Stimulated activated CD4-positive, alpha-beta T cell treated with anti-CD3 and anti-CD28 coated beads, Interleukin-12 subunit alpha, Interleukin-12 subunit beta, amount 100 ng/mL, for 4 hours (primary cell): ENCODE results near the gene AP4M1.
"Not testable (repeated sequence)": the region's sequence is repeated elsewhere in the genome, so short reads cannot be mapped to it uniquely, and the experiment has no call there.

Experiments used
- DNase-seq: peaks from one replicate; pipeline ENCODE4 v3.0.0-alpha.2; 2020

AP4M1 gene

DNA sequence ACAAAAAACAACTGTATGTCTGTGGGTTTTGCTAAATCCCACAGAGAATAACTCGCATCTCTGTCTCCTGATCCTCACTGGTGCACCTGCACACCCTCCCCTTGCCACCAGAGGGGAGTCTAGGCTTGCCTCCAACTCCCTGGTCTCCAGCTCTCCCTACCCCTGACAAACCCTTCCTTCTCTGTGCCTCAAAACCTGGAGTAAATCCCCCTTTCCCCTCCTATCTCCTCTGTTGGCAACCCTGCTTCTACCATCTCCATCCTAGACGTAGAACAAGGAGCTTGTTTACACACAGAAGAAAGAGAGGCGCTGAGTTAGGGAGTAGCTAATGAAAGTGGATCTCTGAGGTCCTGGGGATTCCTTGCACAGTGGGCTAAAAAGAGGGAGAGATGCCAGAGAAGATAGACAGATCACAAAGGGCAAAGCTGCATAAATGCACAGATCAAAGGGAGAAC, 31.3 kb downstream of the AP4M1 start:
- peak; percentile 57 for DNase-seq

- DNase-seq = no peak
Observed at GRCh38 chr7:100137851-100138760, 36.7 kb downstream of the AP4M1 start.

DNA sequence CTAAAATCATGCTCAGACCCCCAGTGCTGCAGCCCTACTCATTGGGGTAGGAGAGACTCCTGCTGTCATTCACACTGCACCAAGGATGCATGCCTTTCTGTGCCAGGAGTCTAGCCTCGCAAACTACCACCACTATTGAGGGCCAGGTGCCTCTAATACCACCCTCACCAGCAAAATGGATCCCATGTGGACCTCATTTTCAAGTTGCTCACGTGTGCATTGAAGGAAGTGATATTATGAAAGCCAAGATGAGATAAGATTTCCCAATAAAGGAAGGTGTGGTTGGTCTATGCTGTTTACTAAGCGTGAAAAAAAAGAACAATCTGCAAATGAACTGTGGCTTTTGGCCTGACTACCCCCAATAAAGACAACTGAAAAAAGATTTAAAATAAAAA, 40.1 kb downstream of the AP4M1 start:
- DNase-seq = no peak

GRCh38 chr7:100142461-100142860, 41.0 kb downstream of the AP4M1 start:
- no peak for DNase-seq

- not testable (repeated sequence) for DNase-seq
Observed at GRCh38 chr7:100146350-100146749, 44.9 kb downstream of the AP4M1 start.

- DNase-seq = no peak
Observed at GRCh38 chr7:100147278-100147677, 45.8 kb downstream of the AP4M1 start.

- DNase-seq = no peak
Observed at GRCh38 chr7:100148225-100148558, 46.7 kb downstream of the AP4M1 start.

DNA sequence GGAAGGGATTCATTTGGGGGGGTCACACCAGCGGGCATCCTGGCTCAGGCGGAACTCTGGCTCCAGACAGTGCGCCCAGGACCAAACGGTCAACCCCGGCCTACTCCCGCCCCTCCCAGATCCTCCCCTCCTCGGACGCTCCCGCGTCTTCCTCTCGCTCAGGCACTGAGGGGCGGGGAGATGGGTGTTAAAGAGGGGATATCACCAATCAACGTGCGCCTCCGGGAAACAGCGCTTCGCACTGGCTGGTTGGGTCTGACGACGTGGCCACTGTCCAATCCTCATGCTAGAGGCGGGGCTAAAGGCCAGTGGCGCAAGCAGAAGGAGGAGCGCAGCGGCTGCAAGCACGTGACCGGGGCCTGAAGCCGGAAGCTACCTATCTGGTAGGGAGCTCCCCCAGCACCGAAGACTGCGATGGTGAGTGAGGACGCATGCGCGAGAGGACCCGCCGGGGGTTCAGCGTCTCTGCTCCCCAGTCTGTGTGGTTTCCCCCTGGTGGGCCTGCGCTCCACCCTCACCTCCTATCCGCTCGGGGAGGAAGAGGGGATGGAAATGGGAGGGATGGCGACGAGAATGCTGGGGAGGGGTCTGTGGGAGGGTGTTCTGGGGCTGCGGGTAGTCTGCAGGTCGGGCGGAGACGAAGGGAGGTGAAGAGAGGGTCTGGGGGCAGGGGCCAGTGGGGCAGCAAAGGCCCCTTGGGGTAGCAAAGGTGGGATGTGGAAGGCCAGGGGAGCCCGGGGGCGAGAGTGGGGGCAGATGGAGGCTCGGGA, 47.3 kb downstream of the AP4M1 start, which contains the start of gene LAMTOR4:
TSS of gene LAMTOR4 (plus strand) at position 360 of the 770 bp plus-strand sequence. CDS start at position 415, 55 bp downstream.
- peak; percentile 92 for DNase-seq

- no peak for DNase-seq
Observed at GRCh38 chr7:100152404-100152803, 51.0 kb downstream of the AP4M1 start.

GRCh38 chr7:100152937-100153666, 51.7 kb downstream of the AP4M1 start:
- no peak for DNase-seq

GRCh38 chr7:100153708-100154535, 52.5 kb downstream of the AP4M1 start:
- DNase-seq = no peak

- no peak for DNase-seq
Observed at GRCh38 chr7:100154651-100155491, 53.4 kb downstream of the AP4M1 start.

DNA sequence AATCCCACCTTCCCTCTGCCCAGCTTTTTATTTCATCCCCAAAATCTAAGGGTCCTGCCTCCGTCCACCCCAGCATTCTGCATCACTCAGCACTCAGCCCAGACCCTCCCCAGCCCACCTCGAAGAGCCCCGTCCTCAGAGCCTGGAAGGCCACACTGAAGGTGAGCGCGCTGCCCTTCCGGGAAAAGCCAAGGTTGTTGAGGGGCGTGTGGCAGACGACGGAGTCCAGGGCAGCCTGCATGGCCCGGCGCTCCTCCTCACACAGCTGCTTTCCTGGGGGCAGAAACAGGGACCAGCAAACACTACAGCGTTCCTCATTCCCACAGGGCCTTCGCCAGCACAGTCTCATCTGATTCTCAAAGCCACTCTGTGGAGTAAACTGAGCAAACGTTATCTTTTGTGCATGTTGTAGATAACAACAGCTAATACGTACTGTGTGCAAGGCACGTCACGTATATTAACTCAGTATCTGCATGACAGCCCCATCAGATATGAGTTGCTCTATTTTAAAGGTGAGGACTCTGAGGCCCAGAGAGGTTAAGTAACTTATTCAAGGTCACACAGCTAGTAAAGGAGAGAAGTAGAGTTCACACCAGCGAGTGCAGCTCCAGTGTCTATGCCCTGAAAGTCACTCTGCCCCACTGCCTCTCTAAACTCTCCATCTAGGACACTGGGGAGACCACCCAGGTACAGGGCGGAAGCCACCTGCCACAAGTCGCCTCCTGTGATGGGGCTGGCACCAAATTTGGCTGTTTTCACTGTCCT, 54.3 kb downstream of the AP4M1 start:
- DNase-seq = no peak

- no peak for DNase-seq
Observed at GRCh38 chr7:100156331-100157068, 55.1 kb downstream of the AP4M1 start.

DNA sequence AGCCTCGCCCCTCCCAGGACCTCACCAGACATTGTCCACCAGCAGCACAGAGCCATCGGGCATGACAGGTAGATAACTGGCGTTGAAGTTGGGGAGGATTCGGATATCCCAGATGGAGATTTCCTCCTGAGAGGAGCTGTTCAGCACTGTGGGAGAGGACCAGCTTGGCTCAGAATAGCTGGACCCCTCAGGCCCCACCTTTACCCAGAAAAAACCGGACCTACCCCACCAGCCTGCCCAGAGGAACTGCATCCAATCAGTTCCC, 55.6 kb downstream of the AP4M1 start:
- no peak for DNase-seq

DNA sequence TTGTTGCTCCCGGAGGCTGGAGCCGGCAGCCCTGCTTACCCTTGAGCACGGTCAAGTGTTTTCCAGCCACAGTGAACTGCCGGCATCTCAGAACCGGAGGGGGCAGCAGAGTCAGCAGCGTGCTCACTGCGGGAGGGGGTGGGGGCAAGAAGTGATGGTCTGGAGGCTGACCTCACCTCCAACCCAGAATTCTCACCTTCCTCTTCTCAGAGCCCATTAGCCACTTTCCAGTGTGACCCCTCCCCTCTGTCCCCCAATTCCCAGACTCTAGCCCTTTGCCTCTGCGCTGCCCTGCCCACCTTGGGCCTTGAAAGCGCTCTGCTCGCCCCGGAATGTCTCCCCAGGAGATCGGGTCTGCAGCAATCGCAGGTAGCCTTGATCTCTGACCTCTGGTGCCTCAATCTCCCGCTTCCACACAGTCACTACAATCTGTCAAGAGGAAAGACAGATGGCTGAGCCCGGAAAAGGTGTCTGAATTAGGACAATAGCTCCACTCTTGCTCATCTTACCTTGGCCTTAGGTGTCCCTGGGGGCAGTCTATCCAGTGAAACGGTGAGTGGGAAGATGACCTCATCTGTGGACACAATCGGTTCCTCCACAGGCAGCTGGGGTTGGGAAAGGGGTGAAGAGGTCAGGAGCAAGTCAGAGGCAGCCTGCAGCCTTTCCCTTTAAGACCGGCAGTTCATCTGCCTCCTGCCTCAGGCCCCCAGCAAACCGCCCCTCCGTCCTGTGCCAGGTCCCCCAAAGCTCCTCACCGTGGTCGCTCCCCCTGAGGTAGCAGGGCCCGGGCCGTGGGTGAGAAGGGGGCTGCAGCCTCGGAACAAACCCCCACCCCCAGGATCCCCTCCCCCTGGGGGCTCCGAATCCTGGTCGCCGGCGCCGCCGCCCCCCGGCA, 56.1 kb downstream of the AP4M1 start:
- no peak for DNase-seq
